ENCODE data around the gene LEF1. TPM values are rescaled to one million over a fixed set of nuclear protein-coding genes. Genes with fewer than 3 reads are reported as not detected.

LEF1 gene
- total and polyA plus RNA-seq, 2 donors (not counting 3 experiments of a cell fraction or from before 2014, with no cell fraction given) = 0.46 TPM; not detected in 1

DNA sequence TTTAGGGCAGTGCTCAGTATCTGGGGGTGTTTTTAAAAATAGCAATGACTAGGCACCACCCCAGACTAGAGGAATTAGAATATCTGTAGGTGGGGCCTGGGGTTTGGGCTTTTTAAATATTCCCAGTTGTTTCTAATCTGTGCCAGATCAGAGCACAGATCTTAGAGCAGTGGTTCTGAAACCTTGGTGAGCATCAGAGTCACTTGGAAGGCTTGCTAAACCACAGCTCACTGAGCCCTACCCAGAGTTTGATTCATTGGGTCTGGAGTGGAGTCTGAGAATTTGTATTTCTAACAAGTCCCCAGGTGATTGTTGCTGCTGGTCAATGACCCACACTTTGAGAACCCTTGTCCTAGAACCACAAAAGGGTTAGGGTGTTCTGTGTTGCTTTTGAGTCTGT, 162.4 kb downstream of the LEF1 start:
- intact Hi-C loops (cut with micrococcal nuclease) (no loop called here), dilution Hi-C loops (cut with MboI; ENCODE audit: extremely low pct_ligation_motif_present, low sequenced_read_pairs) (no loop called here)
- H3K9me3 ChIP-seq (replicated peaks; ENCODE audit: control insufficient read depth, insufficient read depth, low read length) = no peaks in the 10 kb centered on the region
- no peak overlapping the region for H3K4me2 ChIP-seq (ENCODE audit: insufficient read depth, low read length)
- no peaks in the 10 kb centered on the region for H3K79me2 ChIP-seq (ENCODE audit: control insufficient read depth, insufficient read depth, low read length)
- no TSS peak for BruUV-seq (replicated peaks)
- no peaks in the 10 kb centered on the region for H3K9me1 ChIP-seq (replicated peaks; ENCODE audit: control insufficient read depth, extremely low read depth, insufficient read depth, low read length)
- H3K27me3 ChIP-seq (ENCODE audit: control insufficient read depth in 2 of 2, insufficient read depth in 2 of 2, low read length in 2 of 2) = no peaks in the 10 kb centered on the region
- FAIRE-seq = no peak
- H3K36me3 ChIP-seq (ENCODE audit: control insufficient read depth in 2 of 2, extremely low read depth in 1 of 2, insufficient read depth in 2 of 2, low read length in 2 of 2) = no peaks in the 10 kb centered on the region
- no peak overlapping the region for H2AFZ ChIP-seq (ENCODE audit: low read depth, low read length)
- no peak overlapping the region for H3K4me3 ChIP-seq (replicated peaks in 1 of 3; ENCODE audit: insufficient read depth in 1 of 3, low read depth in 1 of 3, low read length in 3 of 3)
- DNase-seq (ENCODE audit: low read depth, low spot score) = no peak
- TF ChIP-seq POLR2A (IDR thresholded peaks at IDR 0.05; ENCODE audit: low read depth, low read length) (no peak), JUN (IDR thresholded peaks at IDR 0.05; ENCODE audit: borderline replicate concordance, insufficient read depth, insufficient read length, low read depth) (no peak), EZH2 (IDR thresholded peaks at IDR 0.05; ENCODE audit: borderline replicate concordance, low read depth, low read length, severe bottlenecking) (no peak), FOS (IDR thresholded peaks at IDR 0.05; ENCODE audit: borderline replicate concordance, insufficient read depth, low read length) (no peak), MYC (IDR thresholded peaks at IDR 0.05; ENCODE audit: low read depth, low read length) (no peak)
- TF ChIP-seq, protein P1, sequence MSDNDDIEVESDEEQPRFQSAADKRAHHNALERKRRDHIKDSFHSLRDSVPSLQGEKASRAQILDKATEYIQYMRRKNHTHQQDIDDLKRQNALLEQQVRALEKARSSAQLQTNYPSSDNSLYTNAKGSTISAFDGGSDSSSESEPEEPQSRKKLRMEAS (IDR thresholded peaks at IDR 0.05; ENCODE audit: insufficient read depth, insufficient read length) = no peak
- TF ChIP-seq, protein P2, sequence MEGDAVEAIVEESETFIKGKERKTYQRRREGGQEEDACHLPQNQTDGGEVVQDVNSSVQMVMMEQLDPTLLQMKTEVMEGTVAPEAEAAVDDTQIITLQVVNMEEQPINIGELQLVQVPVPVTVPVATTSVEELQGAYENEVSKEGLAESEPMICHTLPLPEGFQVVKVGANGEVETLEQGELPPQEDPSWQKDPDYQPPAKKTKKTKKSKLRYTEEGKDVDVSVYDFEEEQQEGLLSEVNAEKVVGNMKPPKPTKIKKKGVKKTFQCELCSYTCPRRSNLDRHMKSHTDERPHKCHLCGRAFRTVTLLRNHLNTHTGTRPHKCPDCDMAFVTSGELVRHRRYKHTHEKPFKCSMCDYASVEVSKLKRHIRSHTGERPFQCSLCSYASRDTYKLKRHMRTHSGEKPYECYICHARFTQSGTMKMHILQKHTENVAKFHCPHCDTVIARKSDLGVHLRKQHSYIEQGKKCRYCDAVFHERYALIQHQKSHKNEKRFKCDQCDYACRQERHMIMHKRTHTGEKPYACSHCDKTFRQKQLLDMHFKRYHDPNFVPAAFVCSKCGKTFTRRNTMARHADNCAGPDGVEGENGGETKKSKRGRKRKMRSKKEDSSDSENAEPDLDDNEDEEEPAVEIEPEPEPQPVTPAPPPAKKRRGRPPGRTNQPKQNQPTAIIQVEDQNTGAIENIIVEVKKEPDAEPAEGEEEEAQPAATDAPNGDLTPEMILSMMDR (IDR thresholded peaks at IDR 0.05; ENCODE audit: extremely low read depth in 1 of 2, insufficient read depth in 1 of 2, low read depth in 1 of 2, low read length in 2 of 2) = no peak
- no peak overlapping the region for H3K27ac ChIP-seq (ENCODE audit: insufficient read depth, low read depth, low read length)
- CTCF ChIA-PET = interaction anchor here (1.3 to 1.6 kb wide), 2 partner anchors 13 to 566 kb away, joined by 4 read pairs; no protein-coding TSS in a partner anchor
- H3K4me1 ChIP-seq (ENCODE audit: control insufficient read depth, extremely low read depth, insufficient read depth, low read length) = no peaks in the 10 kb centered on the region
- H4K20me1 ChIP-seq (replicated peaks; ENCODE audit: control insufficient read depth, extremely low read depth, insufficient read depth, low read length) = no peaks in the 10 kb centered on the region
- no peak overlapping the region for H3K9ac ChIP-seq (replicated peaks; ENCODE audit: extremely low read depth, insufficient read depth, low read length)
- POLR2A ChIA-PET = no interaction called here

Measured in endothelial cell of umbilical vein (primary cell).